Omental fat pad (tissue), 4 donors: ENCODE results near the gene ZBTB4. TPM values are rescaled to one million over a fixed set of nuclear protein-coding genes. Genes with fewer than 3 reads are reported as not detected.

Experiments used
- ATAC-seq: fragments of 150-250 bp; one replicate; pipeline ENCODE4 v1.9.1; 2016; ENCODE audit warnings: mild to moderate bottlenecking, moderate library complexity; ENCODE audit not compliant: low FRiP score
- DNase-seq: peaks from one replicate; pipeline ENCODE4 v3.0.0-alpha.2; 2019; ENCODE audit warnings: low spot score
- CTCF ChIP-seq, 3 donors: fragments of 450-650 bp; IDR thresholded peaks; one replicate each; pipeline ENCODE4 v1.5.1; 2016 to 2017; ENCODE audit warnings: antibody characterized with exemption in 3 of 3, mild to moderate bottlenecking in 3 of 3, moderate library complexity in 2 of 3
- total RNA-seq, 4 donors: library from RNA; depleted of rRNA; stranded (reverse); fragments of >200 nt; gene quantifications; one replicate each; pipeline ENCODE4 v1.1.0, GENCODE V29; 2016

ZBTB4 gene
- total RNA-seq, 4 donors from 2014 or later = 27.5 to 57.9 (median 38.5) TPM

- DNase-seq (no peak), ATAC-seq (no peak)
- peak in 1 of 3 donors; percentile 3 for TF ChIP-seq CTCF (IDR thresholded peaks at IDR 0.05)
Measured at GRCh38 chr17:7435676-7436555, 43.5 kb downstream of the ZBTB4 start.

GRCh38 chr17:7432296-7432695, 47.1 kb downstream of the ZBTB4 start:
- DNase-seq = no peak
- ATAC-seq = no peak
- no peak for TF ChIP-seq CTCF (IDR thresholded peaks at IDR 0.05)

- ATAC-seq (no peak), DNase-seq (no peak)
- TF ChIP-seq CTCF (IDR thresholded peaks at IDR 0.05) = no peak
Measured at GRCh38 chr17:7431231-7431630, 48.2 kb downstream of the ZBTB4 start.

- TF ChIP-seq CTCF (IDR thresholded peaks at IDR 0.05) = no peak
- DNase-seq (no peak), ATAC-seq (no peak)
Measured at GRCh38 chr17:7429722-7430121, 49.7 kb downstream of the ZBTB4 start.

- no peak for ATAC-seq
Measured at GRCh38 chr17:7428557-7428956, 50.9 kb downstream of the ZBTB4 start, which contains the start of gene SPEM3. SPEM3 (plus strand) TSS chr17:7428857; CDS start chr17:7428903, 46 bp downstream.

GRCh38 chr17:7427549-7427948, 51.9 kb downstream of the ZBTB4 start:
- TF ChIP-seq CTCF (IDR thresholded peaks at IDR 0.05) = no peak
- no peak for DNase-seq
- ATAC-seq = no peak

More at GRCh38 chr17:7428557-7428956, 50.9 kb downstream of the ZBTB4 start, which contains the start of gene SPEM3:
- TF ChIP-seq CTCF (IDR thresholded peaks at IDR 0.05) = no peak
- DNase-seq = no peak
